IMR-90 (cell line): ENCODE data around the gene PCDHGB1. TPM values are rescaled to one million over a fixed set of nuclear protein-coding genes. Genes with fewer than 3 reads are reported as not detected.
A peak's percentile ranks its signal among the peaks of the same experiment; 100 is the strongest.

Source experiments
- ATAC-seq: fragments of 200-7000 bp; cut with Tn5 transposase; 2 replicates; pipeline ENCODE4 v1.9.1; 2020; ENCODE audit warnings: low read depth, mild to moderate bottlenecking, moderate library complexity
- BruUV-seq: library from RNA; stranded (reverse); fragments of 400-500 nt; replicated peaks from 2 replicates; lab custom pipeline; 2021; lab: Mats Ljungman, UMichigan
- CTCF ChIA-PET: fragments of 300-600 bp; formaldehyde crosslinking; extraction: SDS; loops from one replicate; lab custom pipeline; 2021; ENCODE audit warnings: antibody characterized with exemption; lab: Yijun Ruan, JAX
- POLR2A ChIA-PET: fragments of 300-600 bp; sonication (Branson Sonifier 250); formaldehyde crosslinking; loops from one replicate; lab custom pipeline; 2022; ENCODE audit warnings: antibody characterized with exemption; ENCODE audit not compliant: unreplicated experiment; lab: Charles Lee
- DNase-seq: peaks from one replicate; pipeline ENCODE4 v3.0.0; 2013
- H2AFZ ChIP-seq: replicated peaks from 2 replicates; pipeline ENCODE3; 2013; ENCODE audit warnings: low read length, mild to moderate bottlenecking; ENCODE audit not compliant: poor library complexity
- H2AK5ac ChIP-seq: 2 replicates; pipeline ENCODE4 v1.6.1; 2013; ENCODE audit warnings: low read depth, low read length, inconsistent platforms
- H2AK9ac ChIP-seq: replicated peaks from 2 replicates; pipeline ENCODE3; 2013; ENCODE audit warnings: mild to moderate bottlenecking, low read depth, low read length, moderate library complexity; ENCODE audit not compliant: poor library complexity
- H2BK120ac ChIP-seq: 2 replicates; pipeline ENCODE4 v1.6.1; 2013; ENCODE audit warnings: low read depth, low read length, inconsistent platforms
- H2BK15ac ChIP-seq: 3 replicates; pipeline ENCODE4 v1.6.1; 2013; ENCODE audit warnings: low read depth, low read length, inconsistent platforms
- H2BK20ac ChIP-seq: 2 replicates; pipeline ENCODE4 v1.6.1; 2013; ENCODE audit warnings: low read depth, mild to moderate bottlenecking, inconsistent platforms, low read length, moderate library complexity
- H2BK5ac ChIP-seq: 2 replicates; pipeline ENCODE4 v1.6.1; 2013; ENCODE audit warnings: mild to moderate bottlenecking, low read depth, low read length, inconsistent platforms; ENCODE audit not compliant: poor library complexity, severe bottlenecking
- H3K14ac ChIP-seq: replicated peaks from 2 replicates; pipeline ENCODE4 v1.6.1; 2013; ENCODE audit warnings: low read depth, low read length, inconsistent platforms
- H3K18ac ChIP-seq: 2 replicates; pipeline ENCODE4 v1.6.1; 2013; ENCODE audit warnings: low read depth, low read length, control low read depth
- H3K23ac ChIP-seq: 2 replicates; pipeline ENCODE4 v1.6.1; 2013; ENCODE audit warnings: low read depth, low read length, inconsistent platforms
- H3K27ac ChIP-seq: 2 replicates; pipeline ENCODE4 v1.5.1; 2013; ENCODE audit warnings: mild to moderate bottlenecking, control low read depth, low read length; ENCODE audit not compliant: insufficient read depth
- H3K27me3 ChIP-seq: 2 replicates; pipeline ENCODE4 v1.6.1; 2013; ENCODE audit warnings: low read length; ENCODE audit not compliant: control insufficient read depth, insufficient read depth
- H3K36me3 ChIP-seq: 2 replicates; pipeline ENCODE4 v1.6.1; 2013; ENCODE audit warnings: low read length, mixed read lengths; ENCODE audit not compliant: control insufficient read depth, insufficient read depth
- H3K4ac ChIP-seq: 2 replicates; pipeline ENCODE4 v1.6.1; 2013; ENCODE audit warnings: low read depth, low read length, inconsistent platforms
- H3K4me1 ChIP-seq: 2 replicates; pipeline ENCODE4 v1.6.1; 2013; ENCODE audit warnings: low read length, mixed read lengths; ENCODE audit not compliant: control insufficient read depth, insufficient read depth
- H3K4me2 ChIP-seq: 2 replicates; pipeline ENCODE4 v1.6.1; 2013; ENCODE audit warnings: low read depth, mild to moderate bottlenecking, control low read depth, low read length, moderate library complexity
- H3K4me3 ChIP-seq: 2 replicates; pipeline ENCODE4 v1.5.1; 2013; ENCODE audit warnings: low read depth, mild to moderate bottlenecking, control low read depth, low read length, moderate library complexity; ENCODE audit not compliant: insufficient read depth
- H3K56ac ChIP-seq: 2 replicates; pipeline ENCODE4 v1.6.1; 2013; ENCODE audit warnings: low read length, inconsistent platforms; ENCODE audit not compliant: insufficient read depth; ENCODE audit errors: extremely low read depth
- H3K79me1 ChIP-seq, 2 experiments: 2 replicates each; pipeline ENCODE4 v1.6.1; 2013; ENCODE audit warnings: low read length in 2 of 2, inconsistent platforms in 1 of 2, low read depth in 1 of 2
- H3K9ac ChIP-seq: 2 replicates; pipeline ENCODE4 v1.6.1; 2013; ENCODE audit warnings: low read depth, low read length, control low read depth
- H3K9me1 ChIP-seq: 2 replicates; pipeline ENCODE4 v1.6.1; 2013; ENCODE audit warnings: low read length, inconsistent platforms; ENCODE audit not compliant: insufficient read depth
- H3K9me3 ChIP-seq: 2 replicates; pipeline ENCODE4 v1.6.1; 2013; ENCODE audit warnings: low read length; ENCODE audit not compliant: control insufficient read depth, insufficient read depth
- H4K20me1 ChIP-seq: 2 replicates; pipeline ENCODE4 v1.6.1; 2013; ENCODE audit warnings: low read length, inconsistent platforms; ENCODE audit not compliant: insufficient read depth
- H4K5ac ChIP-seq: 2 replicates; pipeline ENCODE4 v1.6.1; 2013; ENCODE audit warnings: mild to moderate bottlenecking, low read depth, low read length, control low read depth
- H4K8ac ChIP-seq, 2 experiments: 2 replicates each; pipeline ENCODE4 v1.6.1; 2013; ENCODE audit warnings: low read depth in 2 of 2, low read length in 2 of 2, control low read depth in 1 of 2, inconsistent platforms in 1 of 2
- H4K91ac ChIP-seq: 2 replicates; pipeline ENCODE4 v1.6.1; 2013; ENCODE audit warnings: low read depth, low read length, inconsistent platforms; ENCODE audit not compliant: insufficient read depth
- BHLHE40 ChIP-seq: fragments of 150-350 bp; IDR thresholded peaks from 2 replicates; pipeline ENCODE4 v1.6.1; 2016; ENCODE audit warnings: mild to moderate bottlenecking, low read depth, low read length
- CEBPB ChIP-seq: IDR thresholded peaks from 2 replicates; pipeline ENCODE4 v1.6.1; 2012; ENCODE audit warnings: low read depth, low read length, improper control_type of control experiment
- CHD1 ChIP-seq: IDR thresholded peaks from 2 replicates; pipeline ENCODE4 v1.6.1; 2012; ENCODE audit warnings: low read depth, low read length, improper control_type of control experiment
- CTCF ChIP-seq: conservative IDR thresholded peaks from 2 replicates; pipeline ENCODE4 v1.5.1; 2012; ENCODE audit warnings: mild to moderate bottlenecking, low read depth, low read length, improper control_type of control experiment
- ELK1 ChIP-seq: fragments of 150-350 bp; IDR thresholded peaks from 2 replicates; pipeline ENCODE4 v1.6.1; 2016; ENCODE audit warnings: low read depth, mild to moderate bottlenecking, low read length, moderate library complexity, borderline replicate concordance
- FOS ChIP-seq: fragments of 150-350 bp; IDR thresholded peaks from 2 replicates; pipeline ENCODE4 v1.6.1; 2016; ENCODE audit warnings: low read depth, low read length
- MAFK ChIP-seq: IDR thresholded peaks from 2 replicates; pipeline ENCODE4 v1.6.1; 2012; ENCODE audit warnings: low read depth, low read length, improper control_type of control experiment
- MAZ ChIP-seq: IDR thresholded peaks from 2 replicates; pipeline ENCODE4 v1.6.1; 2012; ENCODE audit warnings: low read depth, mild to moderate bottlenecking, low read length, improper control_type of control experiment, moderate library complexity, borderline replicate concordance
- MXI1 ChIP-seq: IDR thresholded peaks from 2 replicates; pipeline ENCODE4 v1.6.1; 2012; ENCODE audit warnings: low read depth, mild to moderate bottlenecking, low read length, moderate library complexity, borderline replicate concordance
- NFE2L2 ChIP-seq: fragments of 150-350 bp; IDR thresholded peaks from 2 replicates; pipeline ENCODE4 v1.6.1; 2016; ENCODE audit warnings: low read depth, mild to moderate bottlenecking, low read length
- POLR2A ChIP-seq: IDR thresholded peaks from 2 replicates; pipeline ENCODE4 v1.6.1; 2012; ENCODE audit warnings: mild to moderate bottlenecking, low read depth, low read length
- RCOR1 ChIP-seq: IDR thresholded peaks from 2 replicates; pipeline ENCODE4 v1.6.1; 2012; ENCODE audit warnings: mild to moderate bottlenecking, low read length, improper control_type of control experiment; ENCODE audit not compliant: insufficient replicate concordance
- RFX5 ChIP-seq: IDR thresholded peaks from 2 replicates; pipeline ENCODE4 v1.8.0; 2012; ENCODE audit warnings: low read depth, mild to moderate bottlenecking, low read length, moderate library complexity
- SMC3 ChIP-seq: fragments of 150-350 bp; IDR thresholded peaks from 2 replicates; pipeline ENCODE4 v1.6.1; 2016; ENCODE audit warnings: low read depth, mild to moderate bottlenecking, antibody characterized with exemption, low read length, moderate library complexity
- WGBS, 2 experiments: methylation state at CpG; one replicate each; pipeline versions ENCODE4 v1.1.5 to v1.1.7; 2013; ENCODE audit warnings: missing lambda C conversion rate in 2 of 2; ENCODE audit not compliant: insufficient read length in 1 of 2; ENCODE audit errors: extremely low coverage in 2 of 2; 5-methylcytosine and 5-hydroxymethylcytosine counted together
- dilution Hi-C: fragments of 300-500 bp; cut with HindIII; formaldehyde crosslinking; loops from one replicate; pipeline ENCODE4 v1.14.3; 2018; ENCODE audit warnings: low sequenced_read_pairs; ENCODE audit not compliant: unreplicated experiment
- in situ Hi-C: fragments of 300-500 bp; cut with MboI; formaldehyde crosslinking; loops from 3 replicates; pipeline ENCODE4 v1.14.3; 2019; ENCODE audit warnings: low sequenced_read_pairs, inconsistent platforms, mixed read lengths
- intact Hi-C: fragments of 100-400 bp; cut with micrococcal nuclease; formaldehyde crosslinking; loops from 2 replicates; pipeline ENCODE4 v1.10.0; 2022
- polyA plus RNA-seq, 3 experiments: library from polyadenylated mRNA; depleted of rRNA; stranded (reverse); fragments of >200 nt; gene quantifications; 2 replicates each; pipeline ENCODE4 v1.2.3, GENCODE V29; 2012; ENCODE audit warnings: low replicate concordance in 1 of 3
- total RNA-seq: library from RNA; depleted of rRNA; stranded (reverse); fragments of >200 nt; gene quantifications from 2 replicates; pipeline ENCODE4 v1.2.3, GENCODE V29; 2012
- TF ChIP-seq, protein P1 (sequence below): fragments of 150-350 bp; IDR thresholded peaks from 2 replicates; pipeline ENCODE4 v1.6.1; 2017; ENCODE audit warnings: mild to moderate bottlenecking, antibody characterized with exemption, low read length, low read depth

The PCDHGB1 gene
- total and polyA plus RNA-seq, 2 of the 4 experiments (the other 2 are of a cell fraction), result 1.9 to 3.6 TPM

- in situ Hi-C loops, result no loop called here
- Histone ChIP-seq H4K20me1 (no peaks in the 10 kb centered on the region), H3K79me1 (no peaks in the 10 kb centered on the region), H2BK20ac (no peak within 1 kb of the TSS), H3K18ac (peak within 1 kb of the TSS; percentile 42; the same call in 1 of the 2 replicates), H3K23ac (no peak within 1 kb of the TSS), H3K9me3 (peaks cover 61% of the 10 kb centered on the region), H2BK120ac (no peak within 1 kb of the TSS), H2BK15ac (no peak within 1 kb of the TSS), H2AK5ac (no peak within 1 kb of the TSS), H3K4me3 (peak within 1 kb of the TSS; percentile 52), H3K4me2 (peak within 1 kb of the TSS; percentile 60), H4K8ac (0 out of 4 replicates have a peak within 1 kb of the TSS, but pooled peaks of 1 of the 2 experiments have one; percentile 20), H3K4me1 (no peaks in the 10 kb centered on the region), H4K91ac (no peak within 1 kb of the TSS), H3K56ac (no peak within 1 kb of the TSS), H2AFZ (peak within 1 kb of the TSS; percentile 81), H3K9me1 (no peaks in the 10 kb centered on the region), H2BK5ac (no peak within 1 kb of the TSS), H2AK9ac (no peak within 1 kb of the TSS), H4K5ac (peak within 1 kb of the TSS; percentile 63; the same call in 1 of the 2 replicates), H3K4ac (0 out of 2 replicates have a peak within 1 kb of the TSS, but pooled peaks have one; percentile 19), H3K36me3 (peaks cover 23% of the 10 kb centered on the region), H3K14ac (no peak within 1 kb of the TSS), H3K27me3 (no peaks in the 10 kb centered on the region), H3K9ac (peak within 1 kb of the TSS; percentile 76), H3K27ac (peak within 1 kb of the TSS; percentile 18; the same call in 1 of the 2 replicates)
- no TSS peak for BruUV-seq
- ChIA-PET CTCF (interaction anchor here (0.6 to 1.3 kb wide), 5 partner anchors 17 to 190 kb away, joined by 3 to 7 read pairs (median 4); no protein-coding TSS in a partner anchor), POLR2A (no interaction called here)
- intact Hi-C loops, result no loop called here
- peak; percentile 58; the same call in 1 of the 2 replicates for ATAC-seq
- DNase-seq, result peak; percentile 58
- 29% methylated on average over 11 of the region's 27 CpGs; no CpG with 5 or more reads in 1 of the 2 experiments for WGBS, 2 experiments
- dilution Hi-C loops, result no loop called here
- TF ChIP-seq NFE2L2 (no peak), RFX5 (no peak), POLR2A (no peak), MAFK (no peak), SMC3 (peak; percentile 29; the same call in 1 of the 2 replicates), CHD1 (no peak), CEBPB (no peak), MXI1 (no peak), BHLHE40 (no peak), RCOR1 (no peak), ELK1 (no peak), CTCF (peak; percentile 53), MAZ (no peak), FOS (no peak)
- TF ChIP-seq, protein P1, sequence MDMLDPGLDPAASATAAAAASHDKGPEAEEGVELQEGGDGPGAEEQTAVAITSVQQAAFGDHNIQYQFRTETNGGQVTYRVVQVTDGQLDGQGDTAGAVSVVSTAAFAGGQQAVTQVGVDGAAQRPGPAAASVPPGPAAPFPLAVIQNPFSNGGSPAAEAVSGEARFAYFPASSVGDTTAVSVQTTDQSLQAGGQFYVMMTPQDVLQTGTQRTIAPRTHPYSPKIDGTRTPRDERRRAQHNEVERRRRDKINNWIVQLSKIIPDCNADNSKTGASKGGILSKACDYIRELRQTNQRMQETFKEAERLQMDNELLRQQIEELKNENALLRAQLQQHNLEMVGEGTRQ, result no peak
Observed at GRCh38 chr5:141373673-141374317, 23.9 kb downstream of the PCDHGB1 start, which contains the start of gene PCDHGA6. PCDHGA6 (plus strand) TSS chr5:141373891; CDS start chr5:141374084, 193 bp downstream.
